ENCODE results near the gene CCDC141.
"Not testable (repeated sequence)": the region's sequence is repeated elsewhere in the genome, so short reads cannot be mapped to it uniquely, and the experiment has no call there.

Gene CCDC141

GRCh38 chr2:178993788-178994187, 56.1 kb downstream of the CCDC141 start:
- no peak for TF ChIP-seq CTCF (IDR thresholded peaks at IDR 0.05; ENCODE audit: low read depth, low read length)
- Histone ChIP-seq H3K36me3 (no peaks in the 10 kb centered on the region), H3K4me3 (ENCODE audit: low read depth, low read length) (no peak overlapping the region), H3K9me3 (ENCODE audit: severe bottlenecking) (peaks cover 5% of the 10 kb centered on the region), H3K27ac (no peak overlapping the region), H3K27me3 (ENCODE audit: insufficient read depth, low read depth, severe bottlenecking) (no peaks in the 10 kb centered on the region)
- DNase-seq = no peak

DNA sequence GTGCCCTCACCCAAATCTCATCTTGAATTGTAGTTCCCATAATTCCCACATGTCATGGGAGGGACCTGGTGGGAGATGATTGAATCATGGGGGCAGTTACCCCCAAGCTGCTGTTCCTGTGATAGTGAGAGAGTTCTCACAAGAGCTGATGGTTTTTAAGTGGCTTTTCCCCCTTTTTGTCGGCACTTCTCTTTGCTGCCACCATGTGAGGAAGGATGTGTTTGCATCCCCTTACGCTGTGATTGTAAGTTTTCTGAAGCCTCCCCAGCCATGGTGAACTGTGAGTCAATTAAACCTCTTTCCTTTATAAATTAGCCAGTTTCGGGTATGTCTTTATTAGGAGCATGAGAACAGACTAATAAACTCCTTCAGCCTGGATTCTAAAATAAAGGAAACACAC, 57.2 kb downstream of the CCDC141 start:
- not testable (repeated sequence) for H3K36me3 ChIP-seq; H3K9me3 ChIP-seq (ENCODE audit: severe bottlenecking); H3K27me3 ChIP-seq (ENCODE audit: insufficient read depth, low read depth, severe bottlenecking); H3K4me3 ChIP-seq (ENCODE audit: low read depth, low read length); H3K27ac ChIP-seq
- peak; percentile 55 for TF ChIP-seq CTCF (IDR thresholded peaks at IDR 0.05; ENCODE audit: low read depth, low read length)
- DNase-seq = peak; percentile 27

- no peak for DNase-seq
- H3K9me3 ChIP-seq (ENCODE audit: severe bottlenecking) = peaks cover 8% of the 10 kb centered on the region
- TF ChIP-seq CTCF (IDR thresholded peaks at IDR 0.05; ENCODE audit: low read depth, low read length) = no peak
- H3K27ac ChIP-seq = no peak overlapping the region
- no peaks in the 10 kb centered on the region for H3K36me3 ChIP-seq
- H3K27me3 ChIP-seq (ENCODE audit: insufficient read depth, low read depth, severe bottlenecking) = no peaks in the 10 kb centered on the region
- no peak overlapping the region for H3K4me3 ChIP-seq (ENCODE audit: low read depth, low read length)
Measured at GRCh38 chr2:178990533-178991241, 59.2 kb downstream of the CCDC141 start.

GRCh38 chr2:178989424-178989823, 60.5 kb downstream of the CCDC141 start:
- not testable (repeated sequence) for H3K4me3 ChIP-seq (ENCODE audit: low read depth, low read length); H3K36me3 ChIP-seq; H3K9me3 ChIP-seq (ENCODE audit: severe bottlenecking); DNase-seq; H3K27ac ChIP-seq; H3K27me3 ChIP-seq (ENCODE audit: insufficient read depth, low read depth, severe bottlenecking)

DNA sequence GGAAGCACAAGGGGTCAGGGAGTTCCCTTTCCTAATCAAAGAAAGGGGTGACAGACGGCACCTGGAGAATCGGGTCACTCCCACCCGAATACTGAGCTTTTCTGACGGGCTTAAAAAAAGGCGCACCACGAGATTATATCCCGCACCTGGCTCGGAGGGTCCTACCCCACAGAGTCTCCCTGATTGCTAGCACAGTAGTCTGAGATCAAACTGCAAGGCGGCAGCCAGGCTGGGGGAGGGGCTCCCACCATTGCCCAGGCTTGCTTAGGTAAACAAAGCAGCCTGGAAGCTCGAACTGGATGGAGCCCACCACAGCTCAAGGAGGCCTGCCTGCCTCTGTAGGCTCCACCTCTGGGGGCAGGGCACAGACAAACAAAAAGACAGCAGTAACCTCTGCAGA, 67.3 kb downstream of the CCDC141 start:
- H3K9me3 ChIP-seq (ENCODE audit: severe bottlenecking); H3K27me3 ChIP-seq (ENCODE audit: insufficient read depth, low read depth, severe bottlenecking); H3K36me3 ChIP-seq; H3K27ac ChIP-seq; H3K4me3 ChIP-seq (ENCODE audit: low read depth, low read length); DNase-seq: not testable (repeated sequence)

DNA sequence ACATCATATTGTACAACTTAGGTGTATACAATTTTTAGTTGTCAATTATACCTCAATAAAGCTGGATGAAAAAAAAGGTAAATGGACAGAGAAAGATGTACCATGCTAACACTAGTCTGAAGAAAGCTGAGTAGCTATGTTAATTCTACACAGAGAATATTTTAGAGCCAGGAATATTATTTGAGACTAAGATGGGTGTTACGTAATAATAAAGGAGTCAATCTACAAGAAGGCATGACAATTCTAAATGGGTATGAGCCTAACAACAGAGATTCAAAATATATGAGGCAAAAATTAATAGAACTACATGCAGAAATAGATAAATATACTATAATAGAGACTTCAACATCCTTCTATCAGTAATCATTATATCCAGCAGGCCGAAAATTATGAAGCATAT, 69.1 kb downstream of the CCDC141 start:
- Histone ChIP-seq H3K27ac (no peak overlapping the region), H3K4me3 (ENCODE audit: low read depth, low read length) (no peak overlapping the region), H3K36me3 (no peaks in the 10 kb centered on the region), H3K27me3 (ENCODE audit: insufficient read depth, low read depth, severe bottlenecking) (no peaks in the 10 kb centered on the region), H3K9me3 (ENCODE audit: severe bottlenecking) (no peaks in the 10 kb centered on the region)
- no peak for DNase-seq
- TF ChIP-seq CTCF (IDR thresholded peaks at IDR 0.05; ENCODE audit: low read depth, low read length) = no peak

GRCh38 chr2:178978667-178979066, 71.3 kb downstream of the CCDC141 start:
- no peak overlapping the region for H3K4me3 ChIP-seq (ENCODE audit: low read depth, low read length)
- no peak overlapping the region for H3K27ac ChIP-seq
- DNase-seq = no peak
- no peak for TF ChIP-seq CTCF (IDR thresholded peaks at IDR 0.05; ENCODE audit: low read depth, low read length)
- no peaks in the 10 kb centered on the region for H3K36me3 ChIP-seq
- H3K27me3 ChIP-seq (ENCODE audit: insufficient read depth, low read depth, severe bottlenecking) = no peaks in the 10 kb centered on the region
- H3K9me3 ChIP-seq (ENCODE audit: severe bottlenecking) = no peaks in the 10 kb centered on the region

Measured in WERI-Rb-1 (cell line).